ENCODE results near the gene ETFDH. TPM values are rescaled to one million over a fixed set of nuclear protein-coding genes. Genes with fewer than 3 reads are reported as not detected.

ETFDH gene
- polyA plus RNA-seq, 1 experiment: 13.5 TPM

- ChIA-PET CTCF (no interaction called here), POLR2A (no interaction called here)
- TF ChIP-seq CTCF (IDR thresholded peaks at IDR 0.05; ENCODE audit: insufficient read depth, low read depth, low read length): no peak
- Histone ChIP-seq H3K36me3 (ENCODE audit: control insufficient read depth, insufficient read depth, low read length) (no peaks in the 10 kb centered on the region), H3K27me3 (ENCODE audit: control insufficient read depth, insufficient read depth, low read length) (no peaks in the 10 kb centered on the region), H3K4me3 (ENCODE audit: low read depth, low read length) (no peak overlapping the region)
- no peak for DNase-seq (ENCODE audit: low read depth)
These were observed 86.6 kb downstream of the ETFDH start for GRCh38 chr4:158758703-158759102.

Small RNAs within 50 kb of the gene (small RNA-seq; reads per million reads assigned to genes)
- gene RF00012 (ENCODE audit: insufficient read length, low read depth, low replicate concordance): not detected

Other genes with a start within 250 kb of the ETFDH start
- 0.17 and 0.42 TPM in 2 replicates for gene RXFP1, start 150.4 kb upstream of the ETFDH start, polyA plus RNA-seq (2011; rRNA removed)
- gene C4orf46, start 409 bp upstream of the ETFDH start, polyA plus RNA-seq (2011; rRNA removed): 10.2 and 15.9 TPM in 2 replicates
- gene PPID, start 51.1 kb downstream of the ETFDH start, polyA plus RNA-seq (2011; rRNA removed): 11.3 and 15.1 TPM in 2 replicates
- 14.8 and 16.2 TPM in 2 replicates for gene FNIP2, start 96.7 kb downstream of the ETFDH start, polyA plus RNA-seq (2011; rRNA removed)

Measured in BJ (cell line).